MV-4-11 (cell line): Measurements from ENCODE around the gene KRT85.

ENCODE experiments used
- DNase-seq: peaks from one replicate; lab custom pipeline; 2025; lab: John Stamatoyannopoulos, UW

KRT85 gene

DNA sequence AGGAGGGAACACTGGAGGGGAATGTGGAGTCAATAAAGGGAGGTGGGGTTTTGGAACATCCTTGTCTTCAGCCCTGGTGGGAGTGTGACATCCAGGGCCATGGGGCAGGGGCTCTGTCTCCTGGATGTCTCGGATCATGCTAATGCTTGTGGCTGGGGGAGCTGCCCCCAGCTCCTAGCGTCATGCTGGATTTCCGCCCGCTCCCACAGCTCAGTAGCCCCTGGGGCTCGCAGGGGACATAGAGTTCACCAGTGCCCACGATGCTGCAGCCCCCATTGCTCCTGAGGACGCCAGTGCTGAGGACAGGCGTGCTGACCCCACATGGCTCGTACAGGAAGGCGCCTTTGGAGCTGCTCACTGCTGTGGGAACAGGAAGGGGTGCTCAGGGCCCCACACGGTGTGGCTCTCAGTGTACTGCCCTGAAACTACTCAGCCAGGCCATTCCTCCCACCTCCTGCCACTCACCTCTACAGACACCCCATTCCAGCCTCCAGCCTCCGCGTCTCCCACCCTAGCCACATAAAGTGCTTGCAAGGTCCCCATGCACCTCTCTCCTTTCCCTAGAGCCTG, 27.6 kb upstream of the KRT85 start:
- no peak for DNase-seq

DNA sequence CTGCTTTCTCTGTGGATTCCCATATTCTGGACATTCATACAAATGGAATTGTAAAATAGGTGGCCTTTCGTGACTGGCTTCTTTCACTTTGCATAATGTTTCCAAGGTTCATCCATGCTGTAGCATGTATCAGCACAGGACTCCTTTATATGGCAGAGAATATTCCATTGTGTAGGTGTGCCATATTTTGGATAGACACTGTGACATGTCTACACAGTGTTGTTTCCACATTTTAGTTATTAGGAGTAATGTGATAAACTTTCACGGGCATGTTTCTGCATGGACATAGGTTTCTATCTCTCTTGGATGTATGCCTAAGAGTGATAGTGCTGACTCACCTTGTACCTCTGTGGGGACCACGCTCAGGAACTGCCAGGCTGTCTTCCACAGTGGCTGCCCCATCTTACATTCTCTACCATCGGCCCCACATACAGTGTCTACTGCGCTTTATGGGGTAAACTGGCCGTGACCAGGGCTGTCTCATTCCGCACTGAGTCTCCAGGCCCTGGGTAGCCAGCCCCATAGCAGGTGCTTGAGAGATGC, 25.3 kb upstream of the KRT85 start:
- no peak for DNase-seq

DNA sequence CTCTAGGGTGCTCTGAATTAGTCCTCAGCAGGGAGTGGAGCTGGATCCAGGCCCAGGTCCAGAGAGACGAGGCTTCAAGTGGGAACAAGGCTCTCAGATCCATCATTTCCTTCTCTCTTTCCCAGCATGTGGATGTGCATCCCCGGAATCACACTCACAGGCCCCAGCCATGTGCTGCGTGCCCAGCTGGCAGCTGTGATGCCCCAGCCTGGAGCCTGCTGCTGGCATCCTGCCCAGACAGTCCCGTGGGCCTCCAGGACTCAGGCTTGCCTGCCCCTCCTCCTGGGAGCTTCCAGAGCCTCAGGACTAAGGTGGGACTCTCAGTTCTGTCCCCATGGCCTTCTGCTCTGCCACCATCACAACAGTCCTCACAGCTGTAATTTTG, 24.3 kb upstream of the KRT85 start:
- DNase-seq: no peak

DNA sequence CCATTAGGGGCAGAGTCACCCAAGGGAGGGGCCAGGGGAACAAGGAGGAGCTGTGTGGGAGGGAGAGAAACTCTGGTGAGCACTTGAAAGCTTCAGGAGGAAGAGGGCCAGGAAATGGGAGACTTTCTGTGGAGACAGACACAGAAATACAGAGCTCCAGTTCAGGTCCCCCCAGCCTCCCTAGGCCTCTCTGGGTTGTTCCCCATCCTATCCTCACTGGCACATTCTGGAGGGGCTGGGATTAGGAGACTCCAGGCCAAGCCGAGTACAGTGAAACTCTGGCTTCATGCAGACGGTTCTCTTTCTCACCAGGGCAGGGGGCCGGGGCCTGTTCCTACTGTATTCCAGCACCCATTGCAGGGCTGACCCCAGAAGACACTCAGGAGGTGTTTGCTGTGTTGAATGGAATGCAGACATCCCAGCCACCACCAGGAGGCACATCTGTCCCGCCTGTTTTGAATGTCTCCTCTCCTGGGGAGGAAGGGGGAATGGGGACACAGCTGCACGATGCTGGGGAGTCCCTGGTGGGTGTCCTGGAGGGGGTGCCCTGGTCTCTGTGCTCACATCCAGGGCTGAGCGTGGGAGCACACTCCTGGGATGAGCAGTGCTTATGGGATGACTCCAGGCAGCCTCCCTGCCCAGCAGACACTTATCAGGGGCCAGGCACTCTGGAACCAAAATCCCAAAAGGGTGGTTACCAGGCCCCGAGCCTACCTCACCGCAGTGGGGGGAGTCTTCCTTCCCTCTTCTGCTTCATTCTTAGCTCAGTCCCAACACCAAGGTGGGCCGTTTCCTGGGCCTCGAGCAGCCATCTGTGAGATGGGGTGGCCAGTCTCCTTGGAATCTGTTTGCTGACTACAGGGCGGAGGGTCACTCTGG, 23.7 kb upstream of the KRT85 start:
- DNase-seq: no peak

DNA sequence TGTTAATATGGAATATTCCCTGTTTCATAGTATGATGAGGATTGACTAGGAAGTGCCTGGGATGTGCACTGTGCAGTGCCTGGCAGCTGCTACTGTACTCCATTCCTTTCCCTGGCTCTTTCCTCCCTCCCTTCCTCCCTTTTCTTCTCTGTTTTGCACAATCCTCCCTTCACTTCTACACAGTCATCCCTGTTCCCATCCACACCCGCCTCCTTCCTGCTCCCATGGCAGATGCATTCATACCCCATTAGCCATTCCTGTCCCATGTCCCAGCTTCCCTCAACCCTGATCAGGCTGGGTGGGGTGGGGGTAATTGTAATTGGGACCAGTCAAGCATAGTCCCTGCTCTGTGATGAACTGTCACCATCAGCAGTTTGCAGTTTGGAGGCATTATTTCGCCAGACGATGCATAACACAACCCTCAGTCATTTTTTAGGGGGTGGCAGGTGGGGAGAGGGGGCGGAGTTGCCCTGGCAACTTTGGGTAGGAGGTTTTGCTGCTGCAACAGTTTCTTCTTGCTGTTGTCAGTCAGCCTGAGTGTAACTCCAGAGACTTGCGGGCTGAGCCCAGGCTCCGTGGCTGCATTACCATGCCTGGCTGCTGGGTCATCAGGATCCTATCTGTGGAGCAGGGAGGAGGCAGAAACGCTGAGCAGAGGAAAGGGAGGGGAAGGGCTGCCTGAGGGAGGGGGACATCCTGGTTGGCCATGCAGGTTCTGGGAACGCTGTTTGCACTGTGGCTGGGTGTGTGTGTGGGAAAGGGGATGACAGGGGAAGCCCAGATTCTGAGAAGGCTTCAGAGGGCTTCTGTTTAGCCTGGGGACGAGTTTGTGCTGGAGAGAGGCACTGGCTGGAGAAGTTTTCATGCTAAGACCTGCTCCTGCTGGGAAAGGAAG, 22.3 kb upstream of the KRT85 start:
- DNase-seq: no peak

DNA sequence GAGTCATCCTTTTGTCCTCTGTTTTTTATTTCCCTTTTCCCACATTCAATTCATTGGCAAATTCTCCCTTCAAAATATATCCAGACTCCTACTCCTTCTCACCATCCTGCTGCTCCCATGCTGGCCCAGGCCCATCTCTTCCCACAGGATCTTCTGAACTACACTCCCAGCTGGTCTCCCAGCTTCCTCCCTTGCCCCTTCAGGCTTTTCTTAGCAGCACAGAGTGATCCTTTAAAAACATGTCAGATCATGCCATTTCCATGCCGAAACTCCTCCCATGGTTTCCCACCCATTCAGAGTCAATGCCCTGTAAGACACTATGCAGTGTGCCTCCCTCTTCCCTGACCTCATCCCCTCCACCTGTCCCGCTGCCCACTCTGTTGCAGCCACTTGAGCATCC, 20.6 kb upstream of the KRT85 start:
- DNase-seq: no peak

DNA sequence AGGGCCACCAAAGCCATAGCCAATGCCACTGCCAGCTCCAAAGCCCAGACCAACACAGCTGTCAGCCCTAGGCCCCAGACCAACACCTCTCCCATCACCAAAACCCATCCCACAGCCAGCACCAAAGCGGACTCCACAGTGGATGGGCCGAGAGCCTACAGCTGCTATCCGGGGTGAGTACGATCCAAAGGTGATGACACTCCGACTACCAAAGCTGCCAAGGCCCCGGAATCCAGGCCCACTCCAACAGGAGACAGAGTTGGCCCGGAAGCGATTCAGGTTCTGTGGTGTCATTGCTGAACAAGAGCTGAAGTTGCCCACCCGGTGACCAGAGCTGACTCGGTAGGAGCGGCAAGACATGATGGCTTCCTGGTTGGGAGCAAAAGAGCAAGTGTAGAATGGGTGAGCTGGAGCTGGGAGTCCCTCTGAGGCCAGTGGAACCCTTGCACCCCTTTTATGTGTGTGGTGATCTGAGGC, 18.0 kb upstream of the KRT85 start, which contains the start of gene KRT84:
KRT84 (minus strand) TSS at position 427 of the 477 bp plus-strand sequence; CDS start at position 360, 67 bp downstream.
- DNase-seq: no peak

DNA sequence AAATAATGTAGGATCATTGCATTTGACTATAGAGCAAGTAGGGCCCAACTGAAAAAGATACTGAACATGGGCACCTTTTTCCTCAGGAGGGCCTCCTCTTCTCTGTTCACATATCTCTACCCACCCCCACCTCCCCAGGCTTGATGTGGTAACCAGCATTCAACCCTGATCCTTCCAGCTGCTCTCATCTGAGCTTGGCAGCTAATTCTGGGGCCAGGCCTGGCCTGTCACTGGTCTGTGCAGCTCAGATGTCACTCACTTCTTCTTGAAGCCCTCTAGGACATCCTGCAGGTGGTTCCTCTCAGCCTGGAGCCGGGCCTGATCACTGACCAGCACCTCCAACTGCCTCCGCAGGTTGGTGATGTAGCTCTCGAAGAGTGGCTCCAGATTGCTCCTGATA, 16.1 kb upstream of the KRT85 start:
- no peak for DNase-seq

DNA sequence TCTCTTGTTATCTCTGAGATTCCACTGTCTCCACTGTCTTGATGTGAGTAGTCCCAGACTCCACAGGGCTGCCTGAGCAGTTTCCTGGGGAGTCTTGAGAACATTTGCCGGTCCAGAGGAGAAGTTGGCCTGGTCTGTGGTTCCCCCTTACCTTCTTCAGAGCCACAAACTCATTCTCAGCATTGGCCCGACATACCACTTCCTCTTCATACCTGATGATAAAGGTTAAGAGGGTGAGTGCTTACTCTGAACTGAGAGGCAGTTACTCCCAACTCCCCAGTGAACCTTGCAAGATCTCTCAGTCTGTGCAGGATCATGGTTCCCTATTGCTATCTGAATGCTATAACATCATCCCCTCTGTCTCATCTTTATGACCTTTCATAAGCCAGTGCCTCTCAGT, 15.6 kb upstream of the KRT85 start:
- DNase-seq: no peak

DNA sequence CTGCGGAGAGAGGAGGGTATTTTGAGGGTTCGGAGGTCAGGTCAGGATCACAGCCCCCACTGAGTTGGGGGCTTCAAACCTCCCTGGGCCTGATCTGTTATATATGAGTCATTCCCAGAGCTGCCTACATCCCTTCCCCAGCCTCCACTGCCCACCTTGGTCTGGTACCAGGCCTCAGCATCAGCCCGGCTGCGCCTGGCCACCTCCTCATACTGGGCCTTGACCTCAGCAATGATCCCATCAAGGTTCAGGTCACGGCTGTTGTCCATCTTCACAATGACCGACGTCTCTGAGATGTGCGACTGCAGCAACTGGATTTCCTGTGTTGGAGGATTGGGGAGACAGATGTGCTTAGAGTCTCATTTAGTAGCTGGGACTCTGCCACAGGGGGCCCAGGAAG, 13.9 kb upstream of the KRT85 start:
- no peak for DNase-seq

DNA sequence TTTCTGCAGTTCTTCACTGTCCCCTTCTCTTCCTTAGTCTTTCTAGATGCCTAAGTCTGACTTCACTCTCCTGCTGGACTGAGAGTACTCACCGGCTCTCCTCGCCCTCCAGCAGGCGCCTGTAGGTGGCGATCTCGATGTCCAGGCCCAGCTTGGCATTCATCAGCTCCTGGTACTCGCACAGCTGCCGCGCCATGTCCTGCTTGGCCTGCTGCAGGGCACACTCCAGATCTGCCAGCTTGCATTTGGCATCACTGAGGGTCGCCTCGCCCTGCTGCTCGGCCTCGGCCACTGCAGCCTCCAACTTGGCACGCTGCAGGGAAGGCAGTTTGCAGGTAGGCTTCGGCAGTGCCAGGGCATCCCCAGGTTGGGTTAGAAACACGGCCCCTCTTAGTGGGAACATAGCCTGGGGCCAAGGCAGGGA, 13.0 kb upstream of the KRT85 start:
- DNase-seq: peak; percentile 10

DNA sequence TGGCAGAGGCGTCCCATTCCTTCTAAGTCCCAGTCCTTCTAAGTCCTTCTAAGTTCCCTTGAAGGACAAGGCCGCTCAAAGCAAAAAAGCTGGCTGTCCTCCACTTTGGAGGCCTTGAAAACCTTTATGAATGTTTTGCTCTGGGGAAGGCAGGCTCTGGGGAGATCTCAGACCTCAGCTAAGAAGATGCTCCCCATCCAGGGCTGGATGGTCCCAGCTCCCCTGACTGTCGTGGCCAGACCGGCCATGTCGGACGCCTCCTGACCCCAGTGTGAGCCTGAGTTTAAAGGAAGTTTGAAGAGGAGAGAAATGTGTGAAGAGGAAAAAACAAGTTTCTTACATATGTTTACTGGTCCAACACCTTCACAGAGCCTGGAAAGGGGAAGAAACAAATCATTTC, 12.3 kb upstream of the KRT85 start:
- no peak for DNase-seq

DNA sequence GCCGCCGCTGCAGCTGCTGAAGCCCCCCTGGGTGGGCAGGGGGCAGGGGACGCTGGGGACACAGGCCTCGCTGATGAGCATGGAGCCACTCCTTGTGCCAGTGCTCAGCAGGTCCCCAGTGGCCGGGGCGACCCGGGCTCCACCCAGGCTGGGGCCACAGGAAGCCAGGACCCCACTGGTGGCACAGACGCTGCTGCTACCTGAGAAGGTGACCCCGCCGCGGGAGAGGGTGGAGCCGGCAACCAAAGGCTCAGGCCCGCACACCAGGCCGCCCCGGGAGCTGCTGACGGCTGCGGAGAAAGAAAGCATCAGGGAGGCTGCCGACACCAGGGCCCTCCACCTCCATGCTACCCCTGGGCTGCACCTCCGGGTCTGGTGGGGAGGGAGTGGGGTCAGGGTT, 10.8 kb upstream of the KRT85 start:
- DNase-seq: no peak

DNA sequence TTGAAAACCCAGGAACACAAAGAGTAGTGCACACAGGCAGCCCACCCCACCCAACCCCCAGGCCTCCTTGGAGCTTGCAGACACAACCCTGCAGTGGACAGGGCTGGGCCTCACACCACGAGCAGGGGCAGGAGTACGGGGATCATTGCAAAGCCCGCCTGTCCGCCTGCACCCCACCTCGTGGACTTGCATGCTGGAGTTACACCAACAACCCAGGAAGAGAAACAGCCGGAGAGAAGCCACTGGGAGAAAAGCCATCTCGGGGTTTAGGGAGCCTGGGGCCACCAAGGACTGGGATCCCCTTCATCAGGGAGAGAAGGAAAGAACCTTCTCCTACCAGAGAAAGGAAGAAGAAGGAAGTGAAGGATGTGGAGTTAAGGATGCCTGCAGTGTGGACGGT, 10.0 kb upstream of the KRT85 start:
- no peak for DNase-seq

DNA sequence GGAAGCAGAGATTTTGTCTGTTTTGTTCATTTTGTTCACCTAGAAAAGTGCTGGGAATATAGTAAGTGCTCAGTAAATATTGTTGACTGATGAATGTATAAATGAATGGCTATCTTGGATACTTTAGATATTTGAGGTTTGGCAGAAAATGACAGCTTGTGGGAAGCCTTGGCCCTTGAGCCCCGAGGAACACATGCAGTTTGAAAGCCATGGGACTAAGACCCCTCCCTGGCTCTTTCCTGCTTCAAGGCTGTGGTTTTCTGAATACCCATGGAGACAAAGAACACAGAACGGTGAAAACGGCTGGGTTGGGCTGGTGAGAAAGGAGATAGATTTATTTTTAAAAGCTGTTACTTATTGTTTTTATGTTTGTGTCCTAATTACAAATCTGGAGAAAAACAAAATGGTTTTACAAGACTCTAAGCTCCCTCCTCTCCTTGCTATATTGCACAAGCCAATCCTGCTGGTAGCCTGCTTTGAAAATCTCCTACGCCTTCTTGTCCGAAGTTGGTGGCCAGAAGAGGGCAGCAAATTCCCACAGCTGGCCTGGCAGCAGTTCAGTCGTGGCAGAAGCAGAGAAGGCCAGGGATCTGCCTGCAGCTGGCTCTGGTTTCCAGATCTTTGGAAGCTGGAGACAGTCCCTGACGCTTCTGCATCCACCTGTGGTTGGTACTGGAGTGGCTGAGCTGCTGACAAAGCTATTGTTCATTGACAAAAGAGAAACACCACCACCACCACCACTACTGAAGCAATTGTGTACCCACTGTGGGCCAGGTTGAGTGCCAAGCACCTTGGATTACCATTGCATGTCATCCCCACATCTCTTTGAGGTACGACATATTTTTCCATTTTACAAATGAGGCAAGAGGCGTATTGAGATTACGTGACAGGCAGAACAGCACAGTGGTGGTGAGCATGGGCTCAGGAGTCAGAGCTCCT, 5.2 kb upstream of the KRT85 start:
- DNase-seq: peak; percentile 47

DNA sequence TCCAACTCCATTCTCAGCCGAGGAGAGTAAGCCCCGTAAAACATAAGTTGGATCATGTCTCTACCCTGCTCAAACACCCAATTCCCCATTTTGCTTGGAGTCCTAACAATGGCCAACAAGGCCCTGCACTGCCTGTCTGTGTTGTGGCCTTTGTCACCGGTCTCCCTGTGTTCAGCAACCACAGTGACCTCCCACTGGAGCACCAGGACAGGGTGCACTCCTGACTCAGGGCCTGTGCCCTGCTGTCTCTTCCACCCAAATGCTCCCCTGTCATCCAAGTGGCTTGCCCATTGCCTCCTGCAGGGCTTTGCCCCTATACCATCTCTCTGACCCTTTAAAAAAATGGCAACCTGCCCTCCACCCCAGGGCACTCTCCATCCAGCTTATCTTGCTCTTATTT, 4.4 kb upstream of the KRT85 start:
- DNase-seq: no peak

DNA sequence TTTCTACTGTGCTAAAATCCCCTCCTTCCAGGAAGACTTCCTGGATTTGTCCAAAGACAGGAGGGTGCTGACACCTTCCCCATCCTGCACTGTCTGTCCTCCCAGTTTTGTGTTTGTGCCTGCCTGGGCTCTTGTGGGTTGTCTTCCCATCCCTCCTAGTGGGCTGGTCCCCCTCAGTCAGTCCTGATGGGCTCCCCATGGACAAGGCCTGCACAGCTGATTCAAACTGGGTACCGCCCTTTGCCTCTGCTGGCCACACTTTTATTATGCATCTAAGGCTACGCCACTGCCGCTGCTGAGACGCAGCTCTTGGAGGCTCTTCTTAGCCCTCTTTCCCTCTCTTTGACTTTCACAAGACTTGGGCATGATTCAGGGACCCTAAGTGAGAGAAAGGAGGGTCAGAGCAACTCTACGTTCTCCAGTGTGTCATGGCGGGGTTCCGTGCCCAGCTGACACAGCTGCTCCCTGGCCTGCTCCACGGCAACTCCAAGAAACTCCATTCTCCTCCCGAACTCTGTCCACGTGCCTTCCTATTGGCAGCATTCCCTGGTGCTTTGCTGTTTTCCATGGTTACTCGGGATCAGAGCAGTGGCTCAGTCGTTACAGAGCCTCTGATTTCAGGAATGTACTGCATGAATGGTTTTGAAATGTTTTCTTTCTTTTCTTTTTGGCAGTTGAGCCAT, 3.8 kb upstream of the KRT85 start:
- no peak for DNase-seq

DNA sequence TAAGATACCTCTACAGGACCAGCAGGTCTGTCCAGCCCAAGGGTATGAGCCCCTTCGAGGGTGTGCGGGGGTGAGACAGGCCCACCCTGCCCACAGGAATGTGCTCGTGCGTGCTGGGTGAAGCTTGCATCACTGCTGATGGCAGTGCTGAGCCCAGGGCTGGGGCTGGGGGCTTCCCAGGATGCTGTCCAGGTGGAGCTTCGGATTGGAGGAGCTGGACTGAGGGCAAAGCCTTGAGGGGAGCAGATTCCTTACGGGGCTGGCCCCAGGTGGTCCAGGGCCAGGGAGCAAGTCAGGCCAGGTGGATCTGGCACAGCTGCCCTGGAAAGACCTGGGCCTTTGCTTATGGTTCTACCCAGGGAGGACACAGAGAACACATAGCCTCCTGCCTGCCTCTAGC, 2.5 kb upstream of the KRT85 start:
- DNase-seq: no peak

DNA sequence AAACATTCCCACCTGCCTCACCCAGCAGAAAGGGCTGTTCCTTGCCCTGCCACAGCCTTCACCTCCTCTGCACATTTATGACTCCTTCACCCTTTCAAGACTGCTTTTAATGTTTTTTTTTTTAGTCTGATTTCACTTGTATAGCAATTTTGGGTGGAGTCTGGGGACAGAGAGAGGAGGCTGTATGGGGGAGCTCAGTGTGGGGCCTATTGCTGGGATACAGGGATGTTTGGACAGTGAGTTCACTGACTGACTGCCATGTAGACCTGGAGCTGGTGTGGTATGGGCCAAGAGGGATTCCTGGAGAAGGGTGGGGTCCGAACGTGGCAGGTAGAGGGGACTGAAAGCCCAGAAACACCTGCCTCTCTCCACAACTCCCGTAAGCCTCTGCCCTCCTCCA, 1.9 kb upstream of the KRT85 start:
- DNase-seq: no peak

DNA sequence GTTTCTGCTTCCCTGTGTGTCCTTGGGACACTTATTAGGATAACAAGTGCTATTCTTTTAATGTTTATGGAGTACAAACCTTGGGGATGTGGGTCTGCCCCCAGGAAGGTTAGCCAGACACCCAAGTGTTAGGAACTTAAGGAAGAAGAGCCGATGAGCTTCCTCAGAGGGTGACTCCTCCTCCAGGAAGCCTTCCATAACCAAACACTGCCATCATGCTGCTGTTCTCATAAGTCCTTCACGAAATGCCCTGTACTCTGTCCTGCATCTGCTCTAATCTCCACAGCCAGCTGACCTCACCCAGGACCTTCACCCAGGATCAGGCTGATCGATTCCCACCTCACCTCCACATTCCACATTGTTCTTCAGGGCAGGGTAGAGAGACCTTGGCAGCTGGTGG, 1.2 kb upstream of the KRT85 start:
- no peak for DNase-seq

DNA sequence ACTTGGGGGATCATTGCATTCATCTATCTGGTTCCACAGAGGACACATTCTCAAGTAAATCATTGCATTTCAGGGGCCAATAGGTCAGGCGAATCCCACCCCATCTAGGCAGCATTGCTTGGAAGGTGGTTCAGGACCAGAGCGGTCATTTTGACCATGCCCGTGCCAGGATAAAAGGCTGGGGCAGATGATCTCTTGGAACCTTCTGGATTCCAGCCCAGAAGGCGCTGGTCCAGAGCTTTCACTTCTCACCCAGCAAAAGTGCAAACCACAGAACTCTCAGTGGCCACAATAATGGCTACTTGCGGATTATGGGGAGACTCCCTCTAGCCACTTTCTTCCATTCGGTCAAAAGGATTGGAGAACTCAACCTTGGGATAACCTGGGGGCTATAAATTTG, 595 bp upstream of the KRT85 start:
- DNase-seq: no peak
